ENCODE results near the gene ABLIM2.

The ABLIM2 gene

DNA sequence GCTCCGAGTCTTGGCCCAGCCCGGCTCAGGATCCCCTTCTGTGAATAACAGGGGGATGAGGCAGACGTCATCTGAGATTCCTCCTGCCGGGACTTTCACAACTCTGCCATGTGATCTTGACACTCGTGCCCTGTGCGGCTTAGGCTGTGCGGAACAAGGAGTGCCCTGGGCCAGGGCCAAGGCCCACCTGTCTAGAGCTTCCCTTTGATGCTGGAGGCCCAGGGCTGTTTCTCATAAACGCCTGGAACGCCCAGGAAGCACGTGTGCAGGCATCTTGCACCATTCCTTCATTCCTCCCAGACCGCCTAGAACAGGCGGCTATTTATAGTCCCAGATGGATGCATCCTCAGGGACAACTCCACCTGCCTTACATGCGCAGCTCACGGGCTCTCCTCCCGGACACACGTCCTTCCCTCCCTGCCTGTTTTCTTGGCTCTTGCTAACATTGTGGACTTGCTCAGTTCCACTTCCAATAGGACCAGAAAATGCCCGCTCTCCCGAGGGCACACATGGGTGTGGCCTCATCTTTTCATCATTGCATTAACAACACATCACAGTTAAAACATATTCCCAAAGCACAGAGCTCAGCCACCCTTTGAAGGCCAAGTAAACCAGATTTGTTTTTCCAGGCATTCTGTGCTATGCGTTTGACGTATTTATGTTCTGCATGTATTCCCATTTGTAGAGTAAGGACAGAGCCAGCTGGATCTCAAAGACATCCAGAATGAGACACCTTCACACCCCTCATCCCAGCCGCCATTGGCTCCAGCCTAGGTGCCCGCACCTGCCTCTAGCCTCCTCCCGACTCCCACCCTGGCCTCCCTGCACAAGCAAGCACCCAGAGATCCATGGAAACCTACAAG, 57.2 kb downstream of the ABLIM2 start:
- TF ChIP-seq, protein P1, sequence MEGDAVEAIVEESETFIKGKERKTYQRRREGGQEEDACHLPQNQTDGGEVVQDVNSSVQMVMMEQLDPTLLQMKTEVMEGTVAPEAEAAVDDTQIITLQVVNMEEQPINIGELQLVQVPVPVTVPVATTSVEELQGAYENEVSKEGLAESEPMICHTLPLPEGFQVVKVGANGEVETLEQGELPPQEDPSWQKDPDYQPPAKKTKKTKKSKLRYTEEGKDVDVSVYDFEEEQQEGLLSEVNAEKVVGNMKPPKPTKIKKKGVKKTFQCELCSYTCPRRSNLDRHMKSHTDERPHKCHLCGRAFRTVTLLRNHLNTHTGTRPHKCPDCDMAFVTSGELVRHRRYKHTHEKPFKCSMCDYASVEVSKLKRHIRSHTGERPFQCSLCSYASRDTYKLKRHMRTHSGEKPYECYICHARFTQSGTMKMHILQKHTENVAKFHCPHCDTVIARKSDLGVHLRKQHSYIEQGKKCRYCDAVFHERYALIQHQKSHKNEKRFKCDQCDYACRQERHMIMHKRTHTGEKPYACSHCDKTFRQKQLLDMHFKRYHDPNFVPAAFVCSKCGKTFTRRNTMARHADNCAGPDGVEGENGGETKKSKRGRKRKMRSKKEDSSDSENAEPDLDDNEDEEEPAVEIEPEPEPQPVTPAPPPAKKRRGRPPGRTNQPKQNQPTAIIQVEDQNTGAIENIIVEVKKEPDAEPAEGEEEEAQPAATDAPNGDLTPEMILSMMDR (IDR thresholded peaks at IDR 0.05) = no peak

DNA sequence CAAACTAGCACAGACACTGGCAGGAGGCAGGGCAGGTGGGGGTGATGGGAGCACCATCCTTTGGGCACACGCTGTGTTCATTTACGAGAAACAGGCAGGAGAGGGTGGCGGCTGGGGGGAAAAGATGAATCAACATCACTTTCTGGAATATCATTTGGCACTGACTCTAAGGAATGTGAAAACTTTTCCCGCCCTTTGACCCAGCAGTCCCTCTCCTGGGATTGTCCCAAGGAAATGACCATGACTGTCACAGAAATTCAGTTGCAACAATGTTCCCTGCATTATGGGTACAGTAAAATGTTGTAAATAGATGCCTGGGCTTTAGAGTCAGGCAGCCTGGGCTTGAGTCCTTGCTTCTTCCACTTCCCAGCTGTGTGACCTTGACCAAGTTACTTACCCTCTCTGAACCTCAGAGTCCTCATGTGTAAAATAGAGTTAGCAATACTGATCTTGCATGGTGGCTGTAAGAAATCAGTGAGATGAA, 58.6 kb downstream of the ABLIM2 start:
- TF ChIP-seq, protein P1 (IDR thresholded peaks at IDR 0.05) = no peak

DNA sequence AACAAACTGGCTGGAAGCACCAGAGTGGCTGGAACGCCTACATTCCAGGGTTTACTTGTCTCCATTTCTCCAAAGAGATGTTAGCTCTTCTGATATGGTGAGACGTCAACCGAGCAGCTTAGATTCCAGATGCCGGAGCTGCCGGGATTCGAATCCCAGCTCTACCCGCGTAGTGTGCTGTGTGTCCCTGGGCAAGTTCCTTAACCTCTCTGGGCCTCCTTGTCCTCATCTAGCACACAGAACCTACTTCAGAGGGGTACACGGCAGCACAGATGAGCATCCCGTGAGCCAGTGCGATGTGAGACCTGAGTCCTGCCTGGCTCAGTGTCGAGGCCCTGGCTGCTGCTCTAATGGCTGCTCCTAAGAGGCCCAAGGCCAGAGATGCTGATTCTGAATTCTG, 60.1 kb downstream of the ABLIM2 start:
- TF ChIP-seq, protein P1 (IDR thresholded peaks at IDR 0.05) = no peak

DNA sequence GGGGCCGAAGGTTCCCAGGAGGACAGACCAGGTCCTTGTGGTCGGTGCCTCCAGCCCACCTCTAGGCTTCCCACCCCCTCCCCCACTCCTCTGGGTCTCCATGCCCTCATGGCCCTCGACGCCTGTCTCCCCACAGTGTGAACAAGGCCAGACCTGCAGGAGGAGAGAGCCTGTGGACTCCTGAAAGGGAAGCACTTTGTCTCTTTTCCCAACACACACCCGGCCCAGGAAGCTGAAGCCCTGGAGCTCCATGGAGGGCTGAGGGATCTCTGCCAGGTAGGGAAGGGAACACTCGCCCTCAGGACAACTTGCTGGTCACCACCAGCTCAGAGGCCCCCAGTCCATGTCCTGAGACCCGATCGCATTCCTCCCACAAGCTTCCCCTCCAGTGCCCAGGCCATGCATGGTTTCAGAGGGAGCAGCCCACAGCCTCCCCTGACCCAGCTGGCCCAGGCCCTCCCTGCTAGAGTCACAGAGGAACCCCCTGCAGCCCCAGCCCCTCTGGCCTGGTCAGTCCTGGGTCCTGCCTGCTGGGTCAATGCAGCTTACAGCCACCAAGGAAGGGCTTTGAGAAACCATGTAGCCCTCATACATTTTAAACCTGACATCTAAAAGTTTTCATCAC, 60.8 kb downstream of the ABLIM2 start:
- TF ChIP-seq, protein P1 (IDR thresholded peaks at IDR 0.05) = no peak

DNA sequence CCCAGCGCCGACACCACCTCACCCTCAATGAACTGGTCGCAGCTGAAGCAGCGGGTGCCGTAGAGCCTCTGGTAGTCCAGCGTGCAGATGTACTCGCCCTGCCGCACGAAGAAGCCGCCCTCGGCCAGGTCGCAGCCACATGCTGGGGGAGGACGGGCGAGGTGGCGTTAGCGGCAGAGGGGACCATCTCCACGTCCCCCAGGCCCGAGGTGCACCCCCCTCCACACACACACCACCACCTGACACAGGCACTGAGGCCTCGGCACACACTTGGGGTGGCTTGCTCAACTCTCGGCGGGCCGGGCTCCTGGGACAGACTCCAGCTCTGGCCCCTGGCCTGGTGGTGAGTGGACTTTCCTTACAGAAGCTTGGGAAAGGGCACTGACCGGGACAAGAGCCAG, 61.5 kb downstream of the ABLIM2 start:
- TF ChIP-seq, protein P1 (IDR thresholded peaks at IDR 0.05) = no peak

DNA sequence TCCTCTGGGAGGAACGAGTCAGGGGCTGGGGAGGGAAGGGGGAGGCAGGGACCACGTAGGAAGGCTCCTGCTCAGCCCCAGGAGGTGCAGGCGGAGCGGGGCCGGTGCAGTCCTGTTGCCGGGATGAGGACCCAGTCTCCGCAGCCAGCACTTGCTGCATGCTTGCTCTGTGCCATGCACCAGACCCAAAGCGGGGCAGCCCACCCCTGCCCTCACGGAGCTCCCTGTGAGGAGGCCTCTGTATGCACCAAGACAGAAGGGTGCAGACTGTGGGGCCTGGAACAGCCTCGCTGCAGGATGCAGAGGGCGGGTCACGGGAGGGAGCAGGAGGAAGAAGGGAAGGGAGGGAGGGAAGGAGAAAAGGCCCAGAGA, 61.9 kb downstream of the ABLIM2 start:
- TF ChIP-seq, protein P1 (IDR thresholded peaks at IDR 0.05) = no peak

DNA sequence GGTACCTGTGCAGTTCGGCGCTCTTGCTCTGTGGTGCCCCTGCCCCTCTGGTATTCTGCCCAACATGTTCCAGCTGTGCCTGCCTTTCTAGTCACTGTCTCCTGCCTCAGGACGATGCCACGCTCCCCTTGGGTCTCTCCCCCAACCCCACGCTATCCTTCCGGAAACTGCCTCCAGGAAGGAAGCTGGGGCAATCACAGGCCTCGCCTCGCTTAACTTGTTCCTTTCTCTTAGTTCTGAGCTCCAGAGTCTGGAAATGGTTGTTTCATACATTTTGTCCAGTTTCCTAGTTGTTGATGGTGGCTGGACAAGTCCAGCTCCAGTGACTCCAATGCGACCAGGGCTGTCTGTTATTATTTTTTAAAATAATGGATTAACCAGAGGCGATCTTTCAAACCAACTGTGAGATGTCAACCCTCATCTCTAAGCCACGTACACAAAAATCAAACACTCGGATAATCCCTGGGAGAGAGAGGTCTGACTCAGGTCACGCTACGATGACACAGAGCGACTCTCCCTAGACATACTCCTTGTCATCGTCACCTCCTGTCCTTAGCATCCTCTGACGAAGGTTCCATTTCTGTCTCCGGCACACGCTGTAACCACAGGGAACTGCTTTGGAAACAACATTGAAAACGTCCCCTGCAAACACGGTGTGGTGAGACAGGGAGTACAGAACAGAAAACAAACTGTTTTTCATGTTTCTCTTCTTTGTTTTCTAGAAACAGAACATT, 62.5 kb downstream of the ABLIM2 start:
- TF ChIP-seq, protein P1 (IDR thresholded peaks at IDR 0.05) = no peak
